Astrocyte of the cerebellum (primary cell): ENCODE measurements around the gene DESI1.
"Not testable (repeated sequence)": the region's sequence is repeated elsewhere in the genome, so short reads cannot be mapped to it uniquely, and the experiment has no call there.

Experiments
- DNase-seq: peaks from one replicate; pipeline ENCODE4 v3.0.0-alpha.2; 2011; ENCODE audit warnings: low read depth
- H3K4me3 ChIP-seq: 2 replicates; pipeline ENCODE4 v1.5.1; 2011; ENCODE audit warnings: mild to moderate bottlenecking, low read depth, low read length, moderate library complexity
- in situ Hi-C: cut with HindIII; loops from 2 replicates; pipeline ENCODE4 v1.10.0; 2017; ENCODE audit warnings: low sequenced_read_pairs
- TF ChIP-seq, protein P1 (sequence below): IDR thresholded peaks from 2 replicates; pipeline ENCODE4 v1.5.1; 2012; ENCODE audit warnings: low read length, low read depth, moderate library complexity, mild to moderate bottlenecking; ENCODE audit errors: missing control alignments

Gene DESI1

GRCh38 chr22:41573677-41574076 lies 47.2 kb downstream of the DESI1 start:
- no peak overlapping the region for H3K4me3 ChIP-seq
- no peak for DNase-seq
- in situ Hi-C loops: no loop called here
- TF ChIP-seq, protein P1, sequence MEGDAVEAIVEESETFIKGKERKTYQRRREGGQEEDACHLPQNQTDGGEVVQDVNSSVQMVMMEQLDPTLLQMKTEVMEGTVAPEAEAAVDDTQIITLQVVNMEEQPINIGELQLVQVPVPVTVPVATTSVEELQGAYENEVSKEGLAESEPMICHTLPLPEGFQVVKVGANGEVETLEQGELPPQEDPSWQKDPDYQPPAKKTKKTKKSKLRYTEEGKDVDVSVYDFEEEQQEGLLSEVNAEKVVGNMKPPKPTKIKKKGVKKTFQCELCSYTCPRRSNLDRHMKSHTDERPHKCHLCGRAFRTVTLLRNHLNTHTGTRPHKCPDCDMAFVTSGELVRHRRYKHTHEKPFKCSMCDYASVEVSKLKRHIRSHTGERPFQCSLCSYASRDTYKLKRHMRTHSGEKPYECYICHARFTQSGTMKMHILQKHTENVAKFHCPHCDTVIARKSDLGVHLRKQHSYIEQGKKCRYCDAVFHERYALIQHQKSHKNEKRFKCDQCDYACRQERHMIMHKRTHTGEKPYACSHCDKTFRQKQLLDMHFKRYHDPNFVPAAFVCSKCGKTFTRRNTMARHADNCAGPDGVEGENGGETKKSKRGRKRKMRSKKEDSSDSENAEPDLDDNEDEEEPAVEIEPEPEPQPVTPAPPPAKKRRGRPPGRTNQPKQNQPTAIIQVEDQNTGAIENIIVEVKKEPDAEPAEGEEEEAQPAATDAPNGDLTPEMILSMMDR: no peak

GRCh38 chr22:41572305-41572704 lies 48.5 kb downstream of the DESI1 start:
- DNase-seq, in situ Hi-C loops, H3K4me3 ChIP-seq: not testable (repeated sequence)

GRCh38 chr22:41571786-41572185 lies 49.1 kb downstream of the DESI1 start:
- TF ChIP-seq, protein P1: no peak
- H3K4me3 ChIP-seq: no peak overlapping the region
- in situ Hi-C loops: no loop called here
- no peak for DNase-seq

- DNase-seq: no peak
- no peak overlapping the region for H3K4me3 ChIP-seq
- in situ Hi-C loops: no loop called here
- TF ChIP-seq, protein P1: no peak
Observed at GRCh38 chr22:41570221-41570620, 50.6 kb downstream of the DESI1 start.

DNA sequence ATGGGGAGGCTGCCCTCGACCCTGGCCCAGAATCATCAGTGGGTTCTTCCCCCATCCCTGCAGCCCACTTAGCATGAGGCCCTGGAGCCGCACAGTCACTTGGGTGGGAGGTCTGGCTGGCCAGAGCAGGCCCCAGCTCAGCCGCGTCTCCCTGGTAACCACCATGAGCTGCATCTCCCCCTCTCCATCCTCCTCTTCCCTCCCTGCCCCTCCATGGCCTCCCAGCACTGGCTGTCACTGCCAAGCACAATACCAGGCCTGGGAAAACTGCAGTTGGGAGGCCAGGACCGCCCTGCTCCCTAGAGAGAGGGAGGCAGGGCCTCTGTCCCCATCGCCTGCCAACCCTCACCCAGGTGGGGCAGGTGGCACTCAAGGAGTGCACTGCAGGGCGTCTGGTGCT lies 52.0 kb downstream of the DESI1 start:
- TF ChIP-seq, protein P1: no peak
- no peak overlapping the region for H3K4me3 ChIP-seq
- no peak for DNase-seq
- in situ Hi-C loops: no loop called here

DNA sequence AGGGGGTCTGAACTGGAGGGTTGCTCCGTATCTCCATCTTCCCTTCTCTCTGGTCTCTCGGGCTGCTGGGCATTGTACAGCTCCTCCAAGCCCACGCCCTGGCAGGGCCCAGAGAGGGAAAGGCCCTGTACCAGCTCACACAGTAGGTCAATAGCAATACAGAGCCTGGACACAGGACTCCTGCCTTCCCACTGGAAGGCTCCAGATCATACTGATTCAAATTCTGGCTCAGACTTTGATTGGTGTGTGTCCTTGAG lies 53.4 kb downstream of the DESI1 start:
- no peak for DNase-seq
- in situ Hi-C loops: no loop called here
- TF ChIP-seq, protein P1: no peak
- no peak overlapping the region for H3K4me3 ChIP-seq

DNA sequence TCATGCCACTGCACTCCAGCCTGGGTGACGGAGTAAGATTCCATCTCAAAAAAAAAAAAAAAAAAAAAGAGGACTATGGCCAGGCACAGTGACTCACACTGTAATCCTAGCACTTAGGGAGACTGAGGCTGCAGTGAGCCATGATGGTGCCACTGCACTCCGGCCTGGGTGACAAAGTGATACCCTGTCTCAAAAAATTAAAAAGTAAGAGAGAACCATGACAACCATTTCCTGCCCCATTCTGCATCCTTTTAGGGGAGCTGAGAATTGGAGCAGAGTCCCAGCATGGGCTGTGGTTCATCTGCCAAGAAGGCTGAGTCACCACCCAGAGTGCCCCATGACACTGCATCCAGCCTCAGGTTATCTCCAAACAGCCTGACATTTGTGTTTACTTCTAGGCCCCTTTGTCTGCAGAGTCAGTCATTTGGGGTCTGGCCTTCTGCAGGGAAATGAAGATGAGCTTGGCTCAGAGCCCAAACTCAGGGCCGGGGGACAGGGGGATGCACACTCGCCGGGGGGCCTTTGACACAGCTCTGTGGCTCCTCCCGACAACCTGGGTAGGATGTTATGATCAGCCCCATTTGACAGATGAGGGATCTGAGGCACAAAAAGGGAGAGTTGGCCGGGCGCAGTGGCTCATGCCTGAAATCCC lies 55.3 kb downstream of the DESI1 start:
- in situ Hi-C loops: no loop called here
- H3K4me3 ChIP-seq: no peak overlapping the region
- DNase-seq: peak; percentile 75
- TF ChIP-seq, protein P1: no peak
